ENCODE data around the gene PIK3R1.

Gene PIK3R1

GRCh38 chr5:68248896-68249295, 33.3 kb downstream of the PIK3R1 start:
- no peak overlapping the region for H3K9ac ChIP-seq (ENCODE audit: low read length)
- H3K36me3 ChIP-seq (ENCODE audit: control insufficient read depth, insufficient read depth, low read length): no peaks in the 10 kb centered on the region
- no peak overlapping the region for H3K4me3 ChIP-seq (ENCODE audit: low read length)
- peaks cover 24% of the 10 kb centered on the region for H3K4me1 ChIP-seq (ENCODE audit: control insufficient read depth, insufficient read depth, low read length)
- no peaks in the 10 kb centered on the region for H3K27me3 ChIP-seq (ENCODE audit: control insufficient read depth, insufficient read depth, low read length)
- no peaks in the 10 kb centered on the region for H3K9me3 ChIP-seq (ENCODE audit: control insufficient read depth, low read length)

GRCh38 chr5:68249520-68249919, 34.0 kb downstream of the PIK3R1 start:
- Histone ChIP-seq H3K9me3 (ENCODE audit: control insufficient read depth, low read length) (no peaks in the 10 kb centered on the region), H3K4me3 (ENCODE audit: low read length) (no peak overlapping the region), H3K9ac (ENCODE audit: low read length) (no peak overlapping the region), H3K4me1 (ENCODE audit: control insufficient read depth, insufficient read depth, low read length) (peaks cover 24% of the 10 kb centered on the region), H3K36me3 (ENCODE audit: control insufficient read depth, insufficient read depth, low read length) (no peaks in the 10 kb centered on the region), H3K27me3 (ENCODE audit: control insufficient read depth, insufficient read depth, low read length) (no peaks in the 10 kb centered on the region)

GRCh38 chr5:68250661-68251298, 35.2 kb downstream of the PIK3R1 start:
- Histone ChIP-seq H3K4me3 (ENCODE audit: low read length) (no peak overlapping the region), H3K4me1 (ENCODE audit: control insufficient read depth, insufficient read depth, low read length) (peaks cover 24% of the 10 kb centered on the region)

GRCh38 chr5:68251386-68251785, 35.8 kb downstream of the PIK3R1 start:
- H3K36me3 ChIP-seq (ENCODE audit: control insufficient read depth, insufficient read depth, low read length): no peaks in the 10 kb centered on the region
- H3K4me1 ChIP-seq (ENCODE audit: control insufficient read depth, insufficient read depth, low read length): peaks cover 24% of the 10 kb centered on the region
- H3K27me3 ChIP-seq (ENCODE audit: control insufficient read depth, insufficient read depth, low read length): no peaks in the 10 kb centered on the region
- no peaks in the 10 kb centered on the region for H3K9me3 ChIP-seq (ENCODE audit: control insufficient read depth, low read length)
- H3K4me3 ChIP-seq (ENCODE audit: low read length): no peak overlapping the region
- H3K9ac ChIP-seq (ENCODE audit: low read length): no peak overlapping the region

More at GRCh38 chr5:68250661-68251298, 35.2 kb downstream of the PIK3R1 start:
- no peak overlapping the region for H3K9ac ChIP-seq (ENCODE audit: low read length)
- H3K9me3 ChIP-seq (ENCODE audit: control insufficient read depth, low read length): no peaks in the 10 kb centered on the region
- no peaks in the 10 kb centered on the region for H3K36me3 ChIP-seq (ENCODE audit: control insufficient read depth, insufficient read depth, low read length)
- H3K27me3 ChIP-seq (ENCODE audit: control insufficient read depth, insufficient read depth, low read length): no peaks in the 10 kb centered on the region

- H3K4me3 ChIP-seq (ENCODE audit: low read length): no peak overlapping the region
- H3K27me3 ChIP-seq (ENCODE audit: control insufficient read depth, insufficient read depth, low read length): no peaks in the 10 kb centered on the region
- no peaks in the 10 kb centered on the region for H3K36me3 ChIP-seq (ENCODE audit: control insufficient read depth, insufficient read depth, low read length)
- no peak overlapping the region for H3K9ac ChIP-seq (ENCODE audit: low read length)
- H3K9me3 ChIP-seq (ENCODE audit: control insufficient read depth, low read length): no peaks in the 10 kb centered on the region
- peaks cover 24% of the 10 kb centered on the region for H3K4me1 ChIP-seq (ENCODE audit: control insufficient read depth, insufficient read depth, low read length)
These were observed 36.4 kb downstream of the PIK3R1 start for GRCh38 chr5:68251804-68252522.

- Histone ChIP-seq H3K4me3 (ENCODE audit: low read length) (no peak overlapping the region), H3K9me3 (ENCODE audit: control insufficient read depth, low read length) (no peaks in the 10 kb centered on the region)
These were observed 37.4 kb downstream of the PIK3R1 start for GRCh38 chr5:68252673-68253623.

DNA sequence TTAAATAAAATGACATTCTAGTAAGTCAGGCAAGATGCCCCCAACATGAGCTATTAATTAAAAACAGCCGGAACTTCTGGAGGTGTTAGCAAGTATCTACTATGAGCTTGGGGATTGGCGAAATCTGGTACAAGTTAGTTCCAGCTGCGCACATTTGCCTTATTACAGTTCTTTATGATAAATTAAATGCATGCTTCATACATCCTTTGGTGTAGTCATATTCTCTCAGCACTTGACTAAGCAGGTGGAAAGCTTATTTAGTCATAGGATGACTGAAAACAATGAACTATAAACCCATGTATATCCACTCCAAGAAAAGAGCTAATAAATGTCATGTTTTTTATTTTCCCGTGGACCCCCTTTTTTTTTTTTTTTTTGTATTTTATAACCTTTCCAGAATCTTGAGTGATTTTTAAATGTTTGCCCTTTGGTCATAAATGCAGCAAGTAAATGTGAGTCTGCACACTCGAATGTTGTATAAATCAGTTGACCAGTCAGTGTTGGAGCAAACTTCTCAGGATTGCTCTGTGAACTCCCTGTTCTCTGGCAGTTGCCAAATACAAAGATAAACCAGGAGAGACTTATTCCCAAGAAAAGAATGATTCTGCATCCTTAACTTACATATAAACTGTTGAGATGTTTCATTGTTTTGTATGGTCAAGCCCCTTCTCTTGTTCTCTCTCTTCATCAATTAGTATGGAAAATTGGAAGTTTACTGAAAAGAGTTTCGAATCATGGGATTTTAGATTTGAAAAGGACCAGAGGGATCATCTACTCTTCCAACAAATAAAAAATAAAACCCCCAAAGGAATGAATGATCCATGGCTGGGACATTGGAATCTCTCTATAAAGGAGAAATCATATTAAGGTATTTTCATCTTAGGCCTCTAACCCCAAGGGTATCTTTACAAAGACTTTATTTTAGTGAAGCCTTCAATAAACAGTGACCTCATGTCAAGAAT, 38.3 kb downstream of the PIK3R1 start:
- peaks cover 27% of the 10 kb centered on the region for H3K4me1 ChIP-seq (ENCODE audit: control insufficient read depth, insufficient read depth, low read length)
- no peaks in the 10 kb centered on the region for H3K27me3 ChIP-seq (ENCODE audit: control insufficient read depth, insufficient read depth, low read length)
- no peak overlapping the region for H3K4me3 ChIP-seq (ENCODE audit: low read length)
- H3K9me3 ChIP-seq (ENCODE audit: control insufficient read depth, low read length): no peaks in the 10 kb centered on the region
- H3K9ac ChIP-seq (ENCODE audit: low read length): no peak overlapping the region
- no peaks in the 10 kb centered on the region for H3K36me3 ChIP-seq (ENCODE audit: control insufficient read depth, insufficient read depth, low read length)

More at GRCh38 chr5:68252673-68253623, 37.4 kb downstream of the PIK3R1 start:
- Histone ChIP-seq H3K36me3 (ENCODE audit: control insufficient read depth, insufficient read depth, low read length) (no peaks in the 10 kb centered on the region), H3K27me3 (ENCODE audit: control insufficient read depth, insufficient read depth, low read length) (no peaks in the 10 kb centered on the region), H3K9ac (ENCODE audit: low read length) (no peak overlapping the region), H3K4me1 (ENCODE audit: control insufficient read depth, insufficient read depth, low read length) (peaks cover 24% of the 10 kb centered on the region)

- Histone ChIP-seq H3K4me3 (ENCODE audit: low read length) (no peak overlapping the region), H3K4me1 (ENCODE audit: control insufficient read depth, insufficient read depth, low read length) (peaks cover 23% of the 10 kb centered on the region), H3K9ac (ENCODE audit: low read length) (no peak overlapping the region), H3K9me3 (ENCODE audit: control insufficient read depth, low read length) (no peaks in the 10 kb centered on the region), H3K36me3 (ENCODE audit: control insufficient read depth, insufficient read depth, low read length) (no peaks in the 10 kb centered on the region), H3K27me3 (ENCODE audit: control insufficient read depth, insufficient read depth, low read length) (no peaks in the 10 kb centered on the region)
These were observed 39.3 kb downstream of the PIK3R1 start for GRCh38 chr5:68254810-68255209.

DNA sequence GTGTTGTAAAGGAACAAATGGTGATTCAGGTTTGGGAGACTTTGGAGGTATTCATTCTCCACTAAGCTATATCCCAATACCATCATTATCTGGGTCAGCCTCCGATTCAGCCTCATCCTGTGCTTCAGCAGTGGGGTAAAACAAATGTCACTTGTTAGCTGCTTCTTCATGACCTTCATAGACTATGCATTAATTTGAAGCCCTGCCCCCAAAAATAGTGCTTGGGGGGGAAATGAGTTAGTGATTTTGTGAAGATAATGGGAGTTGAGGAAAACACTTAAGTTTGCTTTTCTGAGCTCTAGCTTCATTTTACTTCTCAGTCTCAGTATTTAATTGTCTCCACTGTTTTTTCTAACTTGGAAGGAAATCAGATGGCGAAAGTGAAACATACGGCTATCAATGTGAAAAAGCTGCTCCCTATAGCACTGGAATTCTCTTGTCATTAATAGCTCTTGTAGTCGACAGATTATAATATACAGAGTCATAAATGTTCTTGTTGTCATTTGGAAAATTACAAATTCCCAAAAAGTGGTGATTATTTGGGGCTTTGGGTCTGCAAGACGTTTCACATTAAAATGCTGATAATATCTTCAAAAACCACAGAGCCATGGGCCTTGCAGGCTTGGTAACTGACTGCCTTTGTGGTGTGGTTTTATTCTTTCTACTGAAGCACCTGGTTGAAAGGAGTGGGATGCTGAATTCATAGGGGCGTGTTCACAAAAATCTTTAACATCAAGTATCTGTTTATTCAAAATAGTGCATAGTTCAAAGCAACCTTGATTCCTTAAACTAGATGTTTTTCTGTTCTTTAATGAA, 40.0 kb downstream of the PIK3R1 start:
- Histone ChIP-seq H3K9me3 (ENCODE audit: control insufficient read depth, low read length) (no peaks in the 10 kb centered on the region), H3K4me3 (ENCODE audit: low read length) (no peak overlapping the region), H3K9ac (ENCODE audit: low read length) (no peak overlapping the region), H3K36me3 (ENCODE audit: control insufficient read depth, insufficient read depth, low read length) (no peaks in the 10 kb centered on the region), H3K4me1 (ENCODE audit: control insufficient read depth, insufficient read depth, low read length) (peaks cover 17% of the 10 kb centered on the region), H3K27me3 (ENCODE audit: control insufficient read depth, insufficient read depth, low read length) (no peaks in the 10 kb centered on the region)

- Histone ChIP-seq H3K4me3 (ENCODE audit: low read length) (no peak overlapping the region), H3K9me3 (ENCODE audit: control insufficient read depth, low read length) (no peaks in the 10 kb centered on the region), H3K9ac (ENCODE audit: low read length) (no peak overlapping the region), H3K4me1 (ENCODE audit: control insufficient read depth, insufficient read depth, low read length) (peaks cover 11% of the 10 kb centered on the region), H3K27me3 (ENCODE audit: control insufficient read depth, insufficient read depth, low read length) (no peaks in the 10 kb centered on the region), H3K36me3 (ENCODE audit: control insufficient read depth, insufficient read depth, low read length) (no peaks in the 10 kb centered on the region)
These were observed 41.7 kb downstream of the PIK3R1 start for GRCh38 chr5:68257210-68257609.

Data from mucosa of stomach (tissue), 1 donor.